ENCODE measurements around the gene SACS.
"Not testable (repeated sequence)": the region's sequence is repeated elsewhere in the genome, so short reads cannot be mapped to it uniquely, and the experiment has no call there.

SACS gene

GRCh38 chr13:23411220-23411619 is 22.3 kb downstream of the SACS start:
- no peak for DNase-seq

DNA sequence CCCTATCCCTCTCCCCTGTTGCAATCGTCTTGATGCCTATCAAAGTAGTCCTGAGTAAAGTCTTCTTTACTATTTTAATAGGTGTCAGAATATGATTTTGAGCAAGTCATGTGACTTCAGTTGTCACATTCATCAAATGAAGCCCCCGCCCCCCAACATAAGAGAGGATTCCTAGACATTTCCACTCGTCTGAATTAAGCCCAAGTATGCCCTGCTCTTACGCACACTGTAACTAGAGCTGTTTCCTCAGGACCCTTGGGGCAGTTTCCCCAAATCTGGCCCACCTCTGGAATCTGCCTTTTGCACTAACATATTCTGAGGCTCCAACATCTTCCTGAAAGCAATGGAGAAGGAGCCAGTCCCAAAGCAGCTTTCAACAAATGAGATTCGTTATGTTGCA is 25.5 kb downstream of the SACS start:
- no peak for DNase-seq

- DNase-seq: not testable (repeated sequence)
These were observed 32.3 kb downstream of the SACS start for GRCh38 chr13:23401156-23401555.

GRCh38 chr13:23399347-23399746 is 34.2 kb downstream of the SACS start:
- DNase-seq: no peak

DNA sequence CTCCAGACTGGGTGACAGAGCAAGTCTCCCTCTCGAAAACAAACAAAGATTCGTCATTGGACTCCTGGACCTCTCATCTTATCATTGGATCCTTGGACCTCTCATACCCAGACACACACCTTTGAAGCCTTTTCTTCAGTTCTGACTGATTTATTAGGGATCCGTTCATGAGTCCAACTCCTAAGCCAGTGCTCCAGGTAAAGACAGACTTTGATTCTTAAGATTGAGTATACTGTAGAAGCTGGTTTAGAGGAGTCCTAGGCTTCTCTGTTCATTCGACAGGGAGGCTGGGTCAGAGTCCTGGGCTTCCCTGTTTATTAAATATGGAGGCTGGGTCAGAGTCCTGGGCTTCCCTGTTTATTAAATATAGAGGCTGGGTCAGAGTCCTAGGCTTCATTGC is 38.7 kb downstream of the SACS start:
- no peak for DNase-seq

DNA sequence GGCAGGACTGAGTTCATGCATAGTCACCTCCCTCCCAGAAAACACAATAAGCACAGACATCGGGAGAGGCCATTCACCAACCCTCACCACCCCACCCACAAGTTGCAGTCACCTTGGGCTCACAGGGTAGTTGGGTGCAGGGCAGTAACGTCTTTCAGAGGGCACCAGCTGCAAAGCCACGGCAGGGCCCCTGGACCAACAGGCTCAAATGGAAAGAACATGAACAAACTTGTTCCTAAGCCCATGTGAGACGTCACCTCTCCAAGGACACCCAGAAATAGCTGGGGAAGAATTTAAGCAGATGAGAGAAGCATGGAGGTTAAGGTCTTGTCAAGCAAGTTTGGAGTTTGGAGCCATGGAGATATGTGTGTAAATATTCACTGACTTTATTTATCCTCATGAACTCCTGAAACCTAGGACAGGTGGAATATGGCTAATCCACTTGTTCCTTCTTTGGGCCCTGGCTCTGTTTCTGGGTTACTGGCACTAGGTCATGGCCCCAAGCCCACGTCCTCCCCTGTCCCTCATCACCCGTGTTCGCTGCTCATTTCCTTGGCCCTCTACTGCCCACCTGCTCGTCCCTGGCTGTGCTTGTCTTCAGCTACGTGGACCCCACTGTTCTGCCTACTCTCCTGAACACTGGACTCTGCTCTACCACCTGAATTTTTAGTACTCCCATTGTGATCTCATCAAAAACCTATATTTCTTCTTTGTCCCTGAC is 40.4 kb downstream of the SACS start:
- no peak for DNase-seq

GRCh38 chr13:23392313-23392712 is 41.2 kb downstream of the SACS start:
- no peak for DNase-seq

DNA sequence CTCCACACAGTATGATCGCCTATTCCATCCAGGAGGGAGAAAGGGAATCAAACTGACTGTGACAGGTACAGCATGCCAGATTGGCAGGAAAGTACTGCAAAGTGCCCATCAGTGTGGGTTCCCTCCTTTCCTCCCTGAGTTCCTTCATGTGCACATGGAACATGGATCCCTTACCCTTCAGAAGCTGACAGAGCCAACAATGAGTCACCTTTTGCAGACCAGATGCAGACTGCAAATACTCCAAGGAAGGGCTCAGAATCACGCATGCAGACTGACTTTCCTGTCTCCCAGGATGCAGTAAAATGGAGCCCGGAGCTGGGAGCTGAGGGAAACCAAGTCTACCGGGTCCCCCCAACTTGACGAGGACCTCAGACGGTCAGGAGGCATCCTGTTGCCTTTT is 41.8 kb downstream of the SACS start:
- no peak for DNase-seq

DNA sequence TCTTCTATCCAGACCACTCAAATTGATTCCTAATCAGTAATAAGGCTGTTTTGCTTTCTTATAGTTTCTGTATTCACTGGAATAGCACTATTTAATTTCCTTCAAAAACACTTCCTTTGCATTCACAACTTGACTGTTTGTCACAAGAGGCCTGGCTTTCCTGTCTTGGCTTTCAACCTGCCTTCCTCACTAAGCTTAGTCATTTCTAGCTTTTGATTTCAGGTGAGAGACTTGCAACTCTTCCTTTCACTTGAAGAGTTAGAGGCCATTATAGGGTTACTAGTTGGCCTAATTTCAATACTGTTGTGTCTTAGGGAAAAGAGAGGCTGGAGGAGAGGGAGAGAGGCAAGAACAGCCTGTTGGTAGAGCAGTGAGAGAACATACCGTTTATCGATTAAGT is 47.0 kb downstream of the SACS start:
- no peak for DNase-seq

- no peak for DNase-seq
These were observed 47.6 kb downstream of the SACS start for GRCh38 chr13:23385931-23386330.

- no peak for DNase-seq
These were observed 49.4 kb downstream of the SACS start for GRCh38 chr13:23384111-23384510.

- no peak for DNase-seq
These were observed 50.4 kb downstream of the SACS start for GRCh38 chr13:23383151-23383550.

GRCh38 chr13:23381866-23382265 is 51.6 kb downstream of the SACS start:
- DNase-seq: no peak

GRCh38 chr13:23380534-23380933 is 53.0 kb downstream of the SACS start:
- no peak for DNase-seq

DNA sequence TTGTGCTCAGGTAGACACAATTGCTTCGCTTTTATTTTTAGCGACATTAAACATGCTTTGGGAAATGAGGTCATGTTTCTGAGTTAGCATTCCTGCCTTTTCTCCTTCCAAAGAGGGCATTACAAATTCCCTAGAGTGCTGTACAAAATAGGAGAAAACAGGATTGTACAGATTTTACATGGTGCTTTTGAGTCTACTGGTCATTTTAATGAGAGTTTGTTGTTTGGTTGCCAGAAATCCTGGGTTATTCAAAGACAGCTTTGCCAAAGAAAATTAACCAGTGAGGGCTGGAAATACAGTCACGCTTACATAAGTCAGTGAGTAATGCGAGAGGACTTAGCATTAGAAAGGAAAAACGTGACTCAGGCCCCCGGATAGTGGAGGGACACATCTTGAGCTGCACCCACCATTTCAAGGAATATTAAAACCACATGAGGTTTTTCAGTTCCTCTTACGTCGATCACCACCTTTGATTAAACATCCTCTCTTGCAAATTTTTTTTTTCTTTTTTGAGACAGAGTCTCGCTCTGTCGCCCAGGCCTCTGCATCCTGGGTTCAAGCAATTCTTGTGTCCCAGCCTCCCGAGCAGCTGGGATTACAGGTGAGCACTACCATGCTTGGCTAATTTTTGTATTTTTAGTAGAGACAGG is 55.4 kb downstream of the SACS start:
- no peak for DNase-seq

DNA sequence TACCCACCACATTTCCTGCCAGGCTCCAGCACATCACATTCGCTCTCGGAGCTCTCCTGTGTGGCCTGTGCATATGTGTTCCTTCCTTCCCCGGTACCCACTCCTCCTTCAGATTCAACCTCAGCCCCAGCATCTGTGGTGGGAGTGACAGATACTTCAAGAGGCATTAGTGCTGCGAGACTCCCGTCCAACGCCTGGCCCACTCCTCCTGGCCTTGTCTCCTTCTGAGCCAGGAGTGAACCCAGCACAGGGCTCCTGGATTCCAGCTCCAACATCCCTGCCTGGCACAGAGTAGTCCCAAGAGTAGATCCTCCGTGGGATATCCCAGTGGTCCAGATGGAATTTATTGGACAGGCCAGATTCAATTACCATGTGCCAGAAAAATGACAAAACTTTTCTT is 55.9 kb downstream of the SACS start:
- no peak for DNase-seq

GRCh38 chr13:23375001-23375971 is 58.2 kb downstream of the SACS start:
- peak; percentile 59 for DNase-seq

DNA sequence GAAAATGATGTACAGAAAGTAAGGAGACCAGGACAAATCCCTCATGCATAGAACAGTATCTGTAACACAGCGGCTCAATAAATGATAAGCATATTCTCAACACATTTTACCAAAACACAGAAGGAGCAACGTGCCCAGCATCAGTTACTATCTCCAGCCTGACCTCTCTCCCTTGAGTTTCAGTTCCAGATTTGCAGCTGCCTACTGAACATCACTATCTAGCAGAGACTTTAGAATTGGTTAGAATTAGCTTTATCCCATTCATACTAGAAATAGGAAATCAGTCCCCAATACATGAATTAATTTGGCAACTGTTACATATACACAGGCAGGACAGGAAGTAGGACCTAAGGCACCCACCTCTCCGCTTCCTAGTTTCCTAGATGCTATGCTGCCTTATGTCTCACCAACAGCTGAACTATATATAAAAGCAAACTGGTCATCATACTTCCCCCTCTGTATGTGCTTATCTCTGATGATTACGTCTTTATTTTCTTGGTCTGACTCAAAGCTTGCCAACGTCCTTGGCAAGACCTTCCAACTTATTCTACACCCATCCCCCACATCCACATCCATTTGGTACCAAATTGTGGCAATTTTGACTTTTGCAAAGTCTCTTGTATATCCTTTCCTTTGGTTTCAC is 61.1 kb downstream of the SACS start:
- DNase-seq: no peak

- no peak for DNase-seq
These were observed 65.6 kb downstream of the SACS start for GRCh38 chr13:23367907-23368306.

GRCh38 chr13:23365652-23366051 is 67.8 kb downstream of the SACS start:
- no peak for DNase-seq

- no peak for DNase-seq
These were observed 73.6 kb downstream of the SACS start for GRCh38 chr13:23359882-23360281.

DNA sequence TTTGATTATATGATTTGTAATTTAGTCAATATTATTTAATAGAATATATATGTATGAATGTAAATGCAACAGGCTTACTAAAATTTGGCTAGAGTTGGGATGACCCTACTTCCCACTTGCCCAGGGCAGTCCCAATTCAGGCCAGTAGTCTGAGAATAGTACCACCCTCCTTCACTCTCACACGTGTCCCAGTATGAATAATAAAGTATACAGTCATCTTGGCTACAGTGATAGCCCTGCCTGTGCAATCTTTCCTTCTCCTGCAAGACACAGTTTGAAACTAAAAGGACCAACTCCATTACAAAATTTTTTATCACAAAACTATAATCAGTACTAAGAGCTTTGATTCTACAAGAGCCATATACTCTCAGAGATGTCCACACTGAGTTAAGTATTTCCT is 76.2 kb downstream of the SACS start:
- DNase-seq: no peak

DNA sequence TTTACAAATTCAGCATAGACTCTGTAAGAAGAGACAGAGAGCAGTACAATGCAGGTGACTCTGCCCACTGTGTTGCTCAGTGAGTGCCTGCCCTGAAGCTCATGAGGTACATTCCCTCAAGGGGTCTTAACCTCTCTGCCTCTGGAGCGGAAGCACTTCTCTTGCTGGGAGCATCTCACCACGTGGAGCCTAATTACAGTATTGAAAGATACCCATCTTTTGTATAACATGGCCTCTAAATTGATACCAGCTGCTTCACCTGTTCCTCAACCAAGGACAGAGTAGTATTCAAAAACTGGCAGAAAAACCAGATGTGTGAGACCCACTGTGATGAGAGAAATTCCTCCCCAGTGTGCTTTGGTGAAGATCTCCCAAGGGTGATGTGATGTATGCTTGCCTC is 77.1 kb downstream of the SACS start:
- no peak for DNase-seq
